Renal pelvis (tissue), 4 donors: ENCODE data around the gene NAV2. TPM values are rescaled to one million over a fixed set of nuclear protein-coding genes. Genes with fewer than 3 reads are reported as not detected.
"Not testable (repeated sequence)": the region's sequence is repeated elsewhere in the genome, so short reads cannot be mapped to it uniquely, and the experiment has no call there.

ENCODE experiments used
- DNase-seq: peaks from one replicate; pipeline ENCODE4 v3.0.0-alpha.2; 2013
- polyA plus RNA-seq, 3 donors: library from polyadenylated mRNA; unstranded; fragments of 120-200 nt; gene quantifications; one replicate each; pipeline ENCODE4 v1.2.1, GENCODE V29; 2013; ENCODE audit not compliant: insufficient read length in 3 of 3

Gene NAV2
- polyA plus RNA-seq, 3 donors = 34.4 to 54.8 (median 48.4) TPM

GRCh38 chr11:19921976-19922688, 209.5 kb downstream of the NAV2 start:
- no peak for DNase-seq

GRCh38 chr11:19922689-19923035, 210.0 kb downstream of the NAV2 start:
- DNase-seq = no peak

GRCh38 chr11:19923626-19924025, 211.0 kb downstream of the NAV2 start:
- DNase-seq = no peak

GRCh38 chr11:19924311-19924710, 211.7 kb downstream of the NAV2 start:
- DNase-seq = no peak

- DNase-seq = no peak
Observed at GRCh38 chr11:19924716-19925115, 212.1 kb downstream of the NAV2 start.

GRCh38 chr11:19927403-19927802, 214.8 kb downstream of the NAV2 start:
- not testable (repeated sequence) for DNase-seq

GRCh38 chr11:19929147-19929546, 216.5 kb downstream of the NAV2 start:
- no peak for DNase-seq

GRCh38 chr11:19929655-19930054, 217.0 kb downstream of the NAV2 start:
- no peak for DNase-seq

- DNase-seq = peak; percentile 20
Observed at GRCh38 chr11:19931141-19931770, 218.6 kb downstream of the NAV2 start.

GRCh38 chr11:19931771-19932369, 219.2 kb downstream of the NAV2 start:
- DNase-seq = no peak

GRCh38 chr11:19933132-19933735, 220.6 kb downstream of the NAV2 start:
- no peak for DNase-seq

- no peak for DNase-seq
Observed at GRCh38 chr11:19933801-19934488, 221.3 kb downstream of the NAV2 start.

GRCh38 chr11:19934828-19935259, 222.2 kb downstream of the NAV2 start:
- no peak for DNase-seq

- no peak for DNase-seq
Observed at GRCh38 chr11:19935507-19935906, 222.9 kb downstream of the NAV2 start.

- DNase-seq = no peak
Observed at GRCh38 chr11:19936461-19936860, 223.8 kb downstream of the NAV2 start.

GRCh38 chr11:19938169-19938856, 225.7 kb downstream of the NAV2 start:
- DNase-seq = no peak

- DNase-seq = no peak
Observed at GRCh38 chr11:19938866-19939265, 226.2 kb downstream of the NAV2 start.

- DNase-seq = no peak
Observed at GRCh38 chr11:19939415-19939929, 226.8 kb downstream of the NAV2 start.

GRCh38 chr11:19940831-19941230, 228.2 kb downstream of the NAV2 start:
- no peak for DNase-seq

GRCh38 chr11:19946681-19947080, 234.0 kb downstream of the NAV2 start:
- no peak for DNase-seq

GRCh38 chr11:19947537-19948114, 235.0 kb downstream of the NAV2 start:
- no peak for DNase-seq
